ENCODE data around the gene BACH2. TPM values are rescaled to one million over a fixed set of nuclear protein-coding genes. Genes with fewer than 3 reads are reported as not detected.

BACH2 gene
- total RNA-seq, 1 donor, result under 0.01 TPM

DNA sequence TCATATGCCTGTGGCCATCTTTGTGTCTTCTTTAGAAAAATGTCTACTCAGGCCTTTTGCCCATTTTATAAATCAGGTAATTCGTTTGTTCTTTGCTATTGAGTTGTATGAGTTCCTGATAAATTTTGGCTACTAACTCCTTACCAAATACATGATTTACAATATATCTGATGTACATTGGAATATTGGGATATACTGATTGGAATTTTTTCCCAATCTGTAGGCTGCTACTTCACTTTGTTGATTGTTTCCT is 39.2 kb downstream of the BACH2 start:
- no peak for DNase-seq (ENCODE audit: low read depth)
- no peak overlapping the region for H3K4me3 ChIP-seq (ENCODE audit: low read depth, low read length)

GRCh38 chr6:90256698-90257485 is 39.8 kb downstream of the BACH2 start:
- DNase-seq (ENCODE audit: low read depth), result peak; percentile 63

More for the DNA sequence above, 39.2 kb downstream of the BACH2 start:
- TF ChIP-seq, protein P1, sequence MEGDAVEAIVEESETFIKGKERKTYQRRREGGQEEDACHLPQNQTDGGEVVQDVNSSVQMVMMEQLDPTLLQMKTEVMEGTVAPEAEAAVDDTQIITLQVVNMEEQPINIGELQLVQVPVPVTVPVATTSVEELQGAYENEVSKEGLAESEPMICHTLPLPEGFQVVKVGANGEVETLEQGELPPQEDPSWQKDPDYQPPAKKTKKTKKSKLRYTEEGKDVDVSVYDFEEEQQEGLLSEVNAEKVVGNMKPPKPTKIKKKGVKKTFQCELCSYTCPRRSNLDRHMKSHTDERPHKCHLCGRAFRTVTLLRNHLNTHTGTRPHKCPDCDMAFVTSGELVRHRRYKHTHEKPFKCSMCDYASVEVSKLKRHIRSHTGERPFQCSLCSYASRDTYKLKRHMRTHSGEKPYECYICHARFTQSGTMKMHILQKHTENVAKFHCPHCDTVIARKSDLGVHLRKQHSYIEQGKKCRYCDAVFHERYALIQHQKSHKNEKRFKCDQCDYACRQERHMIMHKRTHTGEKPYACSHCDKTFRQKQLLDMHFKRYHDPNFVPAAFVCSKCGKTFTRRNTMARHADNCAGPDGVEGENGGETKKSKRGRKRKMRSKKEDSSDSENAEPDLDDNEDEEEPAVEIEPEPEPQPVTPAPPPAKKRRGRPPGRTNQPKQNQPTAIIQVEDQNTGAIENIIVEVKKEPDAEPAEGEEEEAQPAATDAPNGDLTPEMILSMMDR (IDR thresholded peaks at IDR 0.05; ENCODE audit: insufficient read depth, low read depth, low read length), result no peak

DNA sequence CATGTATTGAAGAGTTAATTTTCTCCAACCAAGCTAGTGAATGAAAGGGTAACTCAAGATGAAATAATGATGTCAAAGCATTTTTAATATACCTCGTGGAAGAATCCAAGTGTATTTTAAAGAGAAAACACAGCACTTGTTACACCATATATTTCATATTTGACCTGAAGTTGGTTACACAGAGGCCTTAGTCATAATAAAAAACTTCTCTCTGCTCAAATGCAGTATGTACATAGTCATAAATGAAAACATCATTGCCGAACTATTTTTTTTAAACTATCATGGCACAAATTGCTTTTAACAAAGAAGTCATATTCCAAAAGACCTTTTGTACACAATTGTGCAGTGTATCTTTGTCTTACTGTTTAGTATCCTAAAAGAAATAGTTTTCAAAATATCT is 43.0 kb downstream of the BACH2 start:
- H3K4me3 ChIP-seq (ENCODE audit: low read depth, low read length), result no peak overlapping the region
- no peak for DNase-seq (ENCODE audit: low read depth)
- TF ChIP-seq, protein P1 (IDR thresholded peaks at IDR 0.05; ENCODE audit: insufficient read depth, low read depth, low read length), result no peak

More at GRCh38 chr6:90256698-90257485, 39.8 kb downstream of the BACH2 start:
- H3K4me3 ChIP-seq (ENCODE audit: low read depth, low read length), result no peak overlapping the region
- TF ChIP-seq, protein P1 (IDR thresholded peaks at IDR 0.05; ENCODE audit: insufficient read depth, low read depth, low read length), result no peak

DNA sequence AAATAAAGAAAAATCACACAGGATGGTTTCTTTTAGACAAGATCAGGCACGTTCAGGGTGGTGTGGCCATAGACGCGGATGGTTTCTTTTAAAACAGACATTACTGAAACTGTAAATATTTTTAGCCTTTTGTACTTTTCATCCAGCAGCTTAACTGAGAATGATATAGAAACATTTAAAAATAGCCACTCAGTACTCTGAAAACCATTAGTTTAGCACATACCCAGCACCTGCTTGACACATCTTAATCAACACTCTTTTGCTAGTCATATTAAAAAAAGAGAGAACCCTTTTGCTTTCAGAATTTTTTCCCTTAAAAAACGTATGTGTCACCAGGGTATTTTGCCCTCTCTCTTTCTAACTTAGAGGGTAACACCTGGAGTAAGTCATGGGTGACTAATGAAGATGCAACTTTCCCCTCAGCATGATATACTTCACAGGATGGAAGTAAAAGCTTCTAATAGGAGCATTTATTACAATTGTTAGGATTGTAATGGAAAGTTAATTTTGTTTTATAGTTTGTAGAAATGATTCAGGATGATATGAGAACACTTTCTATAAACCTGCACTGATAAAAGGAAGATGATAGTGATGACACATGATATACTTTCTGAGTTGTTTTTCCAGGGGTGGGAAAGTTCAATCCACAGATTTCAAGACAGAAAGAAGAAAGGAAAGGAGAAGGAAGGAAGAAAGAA is 45.2 kb downstream of the BACH2 start:
- no peak overlapping the region for H3K4me3 ChIP-seq (ENCODE audit: low read depth, low read length)
- TF ChIP-seq, protein P1 (IDR thresholded peaks at IDR 0.05; ENCODE audit: insufficient read depth, low read depth, low read length), result no peak
- no peak for DNase-seq (ENCODE audit: low read depth)

DNA sequence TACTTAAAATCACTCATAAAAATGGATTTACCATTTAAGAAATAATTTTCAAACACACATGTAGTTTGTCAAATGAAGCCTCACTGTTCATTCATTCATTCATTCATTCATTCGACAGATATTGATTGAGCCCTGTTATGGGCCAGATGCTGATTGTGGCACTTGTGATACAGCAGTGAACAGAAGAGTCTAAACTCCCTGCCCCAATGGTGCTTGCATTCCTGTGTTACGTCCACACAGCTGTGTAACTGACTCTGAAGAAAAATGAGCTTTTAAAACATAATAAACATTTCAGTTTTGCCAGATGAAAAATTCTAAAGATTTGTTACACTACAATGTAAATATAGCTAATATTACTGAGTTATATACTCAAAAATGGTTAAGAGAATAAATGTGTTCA is 46.2 kb downstream of the BACH2 start:
- TF ChIP-seq, protein P1 (IDR thresholded peaks at IDR 0.05; ENCODE audit: insufficient read depth, low read depth, low read length), result no peak

GRCh38 chr6:90249458-90249857 is 47.2 kb downstream of the BACH2 start:
- TF ChIP-seq, protein P1 (IDR thresholded peaks at IDR 0.05; ENCODE audit: insufficient read depth, low read depth, low read length), result no peak
- H3K4me3 ChIP-seq (ENCODE audit: low read depth, low read length), result no peak overlapping the region
- no peak for DNase-seq (ENCODE audit: low read depth)

More for the DNA sequence above, 46.2 kb downstream of the BACH2 start:
- no peak for DNase-seq (ENCODE audit: low read depth)
- H3K4me3 ChIP-seq (ENCODE audit: low read depth, low read length), result no peak overlapping the region

Data from fibroblast of villous mesenchyme (primary cell).